IMR-90 (cell line): ENCODE results near the gene DSCAM. TPM values are rescaled to one million over a fixed set of nuclear protein-coding genes. Genes with fewer than 3 reads are reported as not detected.

Experiments used
- ATAC-seq: fragments of 200-7000 bp; cut with Tn5 transposase; 2 replicates; pipeline ENCODE4 v1.9.1; 2020; ENCODE audit warnings: low read depth, mild to moderate bottlenecking, moderate library complexity
- BruUV-seq: library from RNA; stranded (reverse); fragments of 400-500 nt; replicated peaks from 2 replicates; lab custom pipeline; 2021; lab: Mats Ljungman, UMichigan
- CTCF ChIA-PET: fragments of 300-600 bp; formaldehyde crosslinking; extraction: SDS; loops from one replicate; lab custom pipeline; 2021; ENCODE audit warnings: antibody characterized with exemption; lab: Yijun Ruan, JAX
- POLR2A ChIA-PET: fragments of 300-600 bp; sonication (Branson Sonifier 250); formaldehyde crosslinking; loops from one replicate; lab custom pipeline; 2022; ENCODE audit warnings: antibody characterized with exemption; ENCODE audit not compliant: unreplicated experiment; lab: Charles Lee
- DNase-seq: peaks from one replicate; pipeline ENCODE4 v3.0.0; 2013
- H2AFZ ChIP-seq: replicated peaks from 2 replicates; pipeline ENCODE3; 2013; ENCODE audit warnings: low read length, mild to moderate bottlenecking; ENCODE audit not compliant: poor library complexity
- H2AK5ac ChIP-seq: 2 replicates; pipeline ENCODE4 v1.6.1; 2013; ENCODE audit warnings: low read depth, low read length, inconsistent platforms
- H2AK9ac ChIP-seq: replicated peaks from 2 replicates; pipeline ENCODE3; 2013; ENCODE audit warnings: mild to moderate bottlenecking, low read depth, low read length, moderate library complexity; ENCODE audit not compliant: poor library complexity
- H2BK120ac ChIP-seq: 2 replicates; pipeline ENCODE4 v1.6.1; 2013; ENCODE audit warnings: low read depth, low read length, inconsistent platforms
- H2BK15ac ChIP-seq: 3 replicates; pipeline ENCODE4 v1.6.1; 2013; ENCODE audit warnings: low read depth, low read length, inconsistent platforms
- H2BK20ac ChIP-seq: 2 replicates; pipeline ENCODE4 v1.6.1; 2013; ENCODE audit warnings: low read depth, mild to moderate bottlenecking, inconsistent platforms, low read length, moderate library complexity
- H2BK5ac ChIP-seq: 2 replicates; pipeline ENCODE4 v1.6.1; 2013; ENCODE audit warnings: mild to moderate bottlenecking, low read depth, low read length, inconsistent platforms; ENCODE audit not compliant: poor library complexity, severe bottlenecking
- H3K14ac ChIP-seq: replicated peaks from 2 replicates; pipeline ENCODE4 v1.6.1; 2013; ENCODE audit warnings: low read depth, low read length, inconsistent platforms
- H3K18ac ChIP-seq: 2 replicates; pipeline ENCODE4 v1.6.1; 2013; ENCODE audit warnings: low read depth, low read length, control low read depth
- H3K23ac ChIP-seq: 2 replicates; pipeline ENCODE4 v1.6.1; 2013; ENCODE audit warnings: low read depth, low read length, inconsistent platforms
- H3K27ac ChIP-seq: 2 replicates; pipeline ENCODE4 v1.5.1; 2013; ENCODE audit warnings: mild to moderate bottlenecking, control low read depth, low read length; ENCODE audit not compliant: insufficient read depth
- H3K27me3 ChIP-seq: 2 replicates; pipeline ENCODE4 v1.6.1; 2013; ENCODE audit warnings: low read length; ENCODE audit not compliant: control insufficient read depth, insufficient read depth
- H3K36me3 ChIP-seq: 2 replicates; pipeline ENCODE4 v1.6.1; 2013; ENCODE audit warnings: low read length, mixed read lengths; ENCODE audit not compliant: control insufficient read depth, insufficient read depth
- H3K4ac ChIP-seq: 2 replicates; pipeline ENCODE4 v1.6.1; 2013; ENCODE audit warnings: low read depth, low read length, inconsistent platforms
- H3K4me1 ChIP-seq: 2 replicates; pipeline ENCODE4 v1.6.1; 2013; ENCODE audit warnings: low read length, mixed read lengths; ENCODE audit not compliant: control insufficient read depth, insufficient read depth
- H3K4me2 ChIP-seq: 2 replicates; pipeline ENCODE4 v1.6.1; 2013; ENCODE audit warnings: low read depth, mild to moderate bottlenecking, control low read depth, low read length, moderate library complexity
- H3K4me3 ChIP-seq: 2 replicates; pipeline ENCODE4 v1.5.1; 2013; ENCODE audit warnings: low read depth, mild to moderate bottlenecking, control low read depth, low read length, moderate library complexity; ENCODE audit not compliant: insufficient read depth
- H3K56ac ChIP-seq: 2 replicates; pipeline ENCODE4 v1.6.1; 2013; ENCODE audit warnings: low read length, inconsistent platforms; ENCODE audit not compliant: insufficient read depth; ENCODE audit errors: extremely low read depth
- H3K79me1 ChIP-seq, 2 experiments: 2 replicates each; pipeline ENCODE4 v1.6.1; 2013; ENCODE audit warnings: low read length in 2 of 2, inconsistent platforms in 1 of 2, low read depth in 1 of 2
- H3K9ac ChIP-seq: 2 replicates; pipeline ENCODE4 v1.6.1; 2013; ENCODE audit warnings: low read depth, low read length, control low read depth
- H3K9me1 ChIP-seq: 2 replicates; pipeline ENCODE4 v1.6.1; 2013; ENCODE audit warnings: low read length, inconsistent platforms; ENCODE audit not compliant: insufficient read depth
- H3K9me3 ChIP-seq: 2 replicates; pipeline ENCODE4 v1.6.1; 2013; ENCODE audit warnings: low read length; ENCODE audit not compliant: control insufficient read depth, insufficient read depth
- H4K20me1 ChIP-seq: 2 replicates; pipeline ENCODE4 v1.6.1; 2013; ENCODE audit warnings: low read length, inconsistent platforms; ENCODE audit not compliant: insufficient read depth
- H4K5ac ChIP-seq: 2 replicates; pipeline ENCODE4 v1.6.1; 2013; ENCODE audit warnings: mild to moderate bottlenecking, low read depth, low read length, control low read depth
- H4K8ac ChIP-seq, 2 experiments: 2 replicates each; pipeline ENCODE4 v1.6.1; 2013; ENCODE audit warnings: low read depth in 2 of 2, low read length in 2 of 2, control low read depth in 1 of 2, inconsistent platforms in 1 of 2
- H4K91ac ChIP-seq: 2 replicates; pipeline ENCODE4 v1.6.1; 2013; ENCODE audit warnings: low read depth, low read length, inconsistent platforms; ENCODE audit not compliant: insufficient read depth
- BHLHE40 ChIP-seq: fragments of 150-350 bp; IDR thresholded peaks from 2 replicates; pipeline ENCODE4 v1.6.1; 2016; ENCODE audit warnings: mild to moderate bottlenecking, low read depth, low read length
- CEBPB ChIP-seq: IDR thresholded peaks from 2 replicates; pipeline ENCODE4 v1.6.1; 2012; ENCODE audit warnings: low read depth, low read length, improper control_type of control experiment
- CHD1 ChIP-seq: IDR thresholded peaks from 2 replicates; pipeline ENCODE4 v1.6.1; 2012; ENCODE audit warnings: low read depth, low read length, improper control_type of control experiment
- CTCF ChIP-seq: conservative IDR thresholded peaks from 2 replicates; pipeline ENCODE4 v1.5.1; 2012; ENCODE audit warnings: mild to moderate bottlenecking, low read depth, low read length, improper control_type of control experiment
- ELK1 ChIP-seq: fragments of 150-350 bp; IDR thresholded peaks from 2 replicates; pipeline ENCODE4 v1.6.1; 2016; ENCODE audit warnings: low read depth, mild to moderate bottlenecking, low read length, moderate library complexity, borderline replicate concordance
- FOS ChIP-seq: fragments of 150-350 bp; IDR thresholded peaks from 2 replicates; pipeline ENCODE4 v1.6.1; 2016; ENCODE audit warnings: low read depth, low read length
- MAFK ChIP-seq: IDR thresholded peaks from 2 replicates; pipeline ENCODE4 v1.6.1; 2012; ENCODE audit warnings: low read depth, low read length, improper control_type of control experiment
- MAZ ChIP-seq: IDR thresholded peaks from 2 replicates; pipeline ENCODE4 v1.6.1; 2012; ENCODE audit warnings: low read depth, mild to moderate bottlenecking, low read length, improper control_type of control experiment, moderate library complexity, borderline replicate concordance
- MXI1 ChIP-seq: IDR thresholded peaks from 2 replicates; pipeline ENCODE4 v1.6.1; 2012; ENCODE audit warnings: low read depth, mild to moderate bottlenecking, low read length, moderate library complexity, borderline replicate concordance
- NFE2L2 ChIP-seq: fragments of 150-350 bp; IDR thresholded peaks from 2 replicates; pipeline ENCODE4 v1.6.1; 2016; ENCODE audit warnings: low read depth, mild to moderate bottlenecking, low read length
- POLR2A ChIP-seq: IDR thresholded peaks from 2 replicates; pipeline ENCODE4 v1.6.1; 2012; ENCODE audit warnings: mild to moderate bottlenecking, low read depth, low read length
- RAD21 ChIP-seq: IDR thresholded peaks from 2 replicates; pipeline ENCODE4 v1.6.1; 2012; ENCODE audit warnings: low read length, improper control_type of control experiment
- RCOR1 ChIP-seq: IDR thresholded peaks from 2 replicates; pipeline ENCODE4 v1.6.1; 2012; ENCODE audit warnings: mild to moderate bottlenecking, low read length, improper control_type of control experiment; ENCODE audit not compliant: insufficient replicate concordance
- RFX5 ChIP-seq: IDR thresholded peaks from 2 replicates; pipeline ENCODE4 v1.8.0; 2012; ENCODE audit warnings: low read depth, mild to moderate bottlenecking, low read length, moderate library complexity
- SMC3 ChIP-seq: fragments of 150-350 bp; IDR thresholded peaks from 2 replicates; pipeline ENCODE4 v1.6.1; 2016; ENCODE audit warnings: low read depth, mild to moderate bottlenecking, antibody characterized with exemption, low read length, moderate library complexity
- USF2 ChIP-seq: fragments of 150-350 bp; IDR thresholded peaks from 2 replicates; pipeline ENCODE4 v1.6.1; 2017; ENCODE audit warnings: mild to moderate bottlenecking, antibody characterized with exemption, low read length, low read depth
- WGBS, 2 experiments: methylation state at CpG; one replicate each; pipeline versions ENCODE4 v1.1.5 to v1.1.7; 2013; ENCODE audit warnings: missing lambda C conversion rate in 2 of 2; ENCODE audit not compliant: insufficient read length in 1 of 2; ENCODE audit errors: extremely low coverage in 2 of 2; 5-methylcytosine and 5-hydroxymethylcytosine counted together
- dilution Hi-C: fragments of 300-500 bp; cut with HindIII; formaldehyde crosslinking; loops from one replicate; pipeline ENCODE4 v1.14.3; 2018; ENCODE audit warnings: low sequenced_read_pairs; ENCODE audit not compliant: unreplicated experiment
- in situ Hi-C: fragments of 300-500 bp; cut with MboI; formaldehyde crosslinking; loops from 3 replicates; pipeline ENCODE4 v1.14.3; 2019; ENCODE audit warnings: low sequenced_read_pairs, inconsistent platforms, mixed read lengths
- intact Hi-C: fragments of 100-400 bp; cut with micrococcal nuclease; formaldehyde crosslinking; loops from 2 replicates; pipeline ENCODE4 v1.10.0; 2022
- polyA plus RNA-seq, 3 experiments: library from polyadenylated mRNA; depleted of rRNA; stranded (reverse); fragments of >200 nt; gene quantifications; 2 replicates each; pipeline ENCODE4 v1.2.3, GENCODE V29; 2012; ENCODE audit warnings: low replicate concordance in 1 of 3
- total RNA-seq: library from RNA; depleted of rRNA; stranded (reverse); fragments of >200 nt; gene quantifications from 2 replicates; pipeline ENCODE4 v1.2.3, GENCODE V29; 2012

The DSCAM gene
- total and polyA plus RNA-seq, 2 of the 4 experiments (the other 2 are of a cell fraction) = under 0.01 to 0.02 TPM

- H4K5ac ChIP-seq = no peak overlapping the region
- in situ Hi-C loops (no loop called here), intact Hi-C loops (no loop called here), dilution Hi-C loops (no loop called here)
- WGBS, 2 experiments = 70% methylated on average over 3 of the region's 8 CpGs; no CpG with 5 or more reads in 1 of the 2 experiments
- TF ChIP-seq BHLHE40 (no peak), MXI1 (no peak), USF2 (no peak), CHD1 (no peak), FOS (no peak), CTCF (no peak), MAZ (no peak), ELK1 (no peak), NFE2L2 (no peak), RFX5 (no peak), RCOR1 (no peak), POLR2A (no peak), SMC3 (no peak), RAD21 (no peak), MAFK (no peak), CEBPB (no peak)
- no peak overlapping the region for H2BK5ac ChIP-seq
- no peak overlapping the region for H4K8ac ChIP-seq
- H3K27me3 ChIP-seq = no peaks in the 10 kb centered on the region
- H3K36me3 ChIP-seq = no peaks in the 10 kb centered on the region
- no peak overlapping the region for H3K4me2 ChIP-seq
- no peak for ATAC-seq
- no peak overlapping the region for H3K56ac ChIP-seq
- no peak overlapping the region for H3K4me3 ChIP-seq
- POLR2A ChIA-PET = no interaction called here
- H3K9me1 ChIP-seq = no peaks in the 10 kb centered on the region
- H3K4me1 ChIP-seq = no peaks in the 10 kb centered on the region
- H3K18ac ChIP-seq = no peak overlapping the region
- H2BK15ac ChIP-seq = no peak overlapping the region
- no peak overlapping the region for H2BK120ac ChIP-seq
- no peak overlapping the region for H2AK9ac ChIP-seq
- H3K9ac ChIP-seq = no peak overlapping the region
- no peak overlapping the region for H2AK5ac ChIP-seq
- no peak overlapping the region for H2BK20ac ChIP-seq
- H3K79me1 ChIP-seq = no peaks in the 10 kb centered on the region
- H3K23ac ChIP-seq = no peak overlapping the region
- H4K91ac ChIP-seq = no peak overlapping the region
- H4K20me1 ChIP-seq = no peaks in the 10 kb centered on the region
- H3K14ac ChIP-seq = no peak overlapping the region
- no peak overlapping the region for H3K27ac ChIP-seq
- no peak for DNase-seq
- no peak overlapping the region for H3K4ac ChIP-seq
- no TSS peak for BruUV-seq
- no peak overlapping the region for H2AFZ ChIP-seq
- CTCF ChIA-PET = no interaction called here
- H3K9me3 ChIP-seq = peaks cover 11% of the 10 kb centered on the region; the same call in 1 of the 2 replicates
These were observed 117.1 kb downstream of the DSCAM start for GRCh38 chr21:40729761-40730425.
